ENCODE results near the gene SRR.
A peak's percentile ranks its signal among the peaks of the same experiment; 100 is the strongest.
"Not testable (repeated sequence)": the region's sequence is repeated elsewhere in the genome, so short reads cannot be mapped to it uniquely, and the experiment has no call there.

Gene SRR

GRCh38 chr17:2299756-2300155, 4.0 kb upstream of the SRR start:
- no peak overlapping the region for H3K9ac ChIP-seq (ENCODE audit: low read depth, low read length)
- H3K4me3 ChIP-seq (ENCODE audit: low read depth, low read length), result no peak overlapping the region
- H3K9me3 ChIP-seq (ENCODE audit: control insufficient read depth, insufficient read depth, low read length), result no peaks in the 10 kb centered on the region
- peaks cover 10% of the 10 kb centered on the region for H3K36me3 ChIP-seq (ENCODE audit: control insufficient read depth, insufficient read depth, low read length)
- no peaks in the 10 kb centered on the region for H3K27me3 ChIP-seq (ENCODE audit: control insufficient read depth, insufficient read depth, low read length)
- peaks cover 2% of the 10 kb centered on the region for H3K4me1 ChIP-seq (ENCODE audit: control insufficient read depth, insufficient read depth, low read length)

DNA sequence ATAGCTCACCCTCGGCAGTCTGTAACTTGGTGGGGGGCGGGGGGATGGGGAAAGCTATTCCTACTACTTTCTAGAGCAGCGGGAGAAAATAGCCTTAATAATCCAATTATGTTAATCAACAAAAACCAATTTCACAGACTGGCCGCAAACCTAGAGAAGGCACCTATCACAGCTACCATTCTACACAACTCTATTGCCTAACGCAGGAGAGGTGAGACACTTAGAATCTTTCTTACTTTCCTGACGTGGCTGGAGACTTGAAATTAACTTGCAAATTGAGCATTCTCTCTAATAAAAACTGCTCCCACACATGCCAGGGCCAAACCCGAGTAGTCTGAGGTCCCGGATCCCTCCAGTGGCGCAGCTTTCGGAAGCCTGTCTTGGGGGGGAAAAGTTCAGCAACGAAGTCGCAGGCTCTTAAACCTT, 959 bp upstream of the SRR start:
- H3K27me3 ChIP-seq (ENCODE audit: control insufficient read depth, insufficient read depth, low read length), result no peaks in the 10 kb centered on the region
- peaks cover 2% of the 10 kb centered on the region for H3K4me1 ChIP-seq (ENCODE audit: control insufficient read depth, insufficient read depth, low read length)
- peak overlapping the region; percentile 89 for H3K9ac ChIP-seq (ENCODE audit: low read depth, low read length)
- peak overlapping the region; percentile 90 for H3K4me3 ChIP-seq (ENCODE audit: low read depth, low read length)
- H3K9me3 ChIP-seq (ENCODE audit: control insufficient read depth, insufficient read depth, low read length), result no peaks in the 10 kb centered on the region
- H3K36me3 ChIP-seq (ENCODE audit: control insufficient read depth, insufficient read depth, low read length), result no peaks in the 10 kb centered on the region

GRCh38 chr17:2304931-2305330, 1.2 kb downstream of the SRR start:
- Histone ChIP-seq H3K4me1 (ENCODE audit: control insufficient read depth, insufficient read depth, low read length) (peaks cover 2% of the 10 kb centered on the region), H3K9ac (ENCODE audit: low read depth, low read length) (no peak overlapping the region), H3K36me3 (ENCODE audit: control insufficient read depth, insufficient read depth, low read length) (no peaks in the 10 kb centered on the region), H3K9me3 (ENCODE audit: control insufficient read depth, insufficient read depth, low read length) (no peaks in the 10 kb centered on the region), H3K4me3 (ENCODE audit: low read depth, low read length) (no peak overlapping the region), H3K27me3 (ENCODE audit: control insufficient read depth, insufficient read depth, low read length) (no peaks in the 10 kb centered on the region)

GRCh38 chr17:2309338-2310154, 5.8 kb downstream of the SRR start:
- Histone ChIP-seq H3K9me3 (ENCODE audit: control insufficient read depth, insufficient read depth, low read length) (no peaks in the 10 kb centered on the region), H3K4me3 (ENCODE audit: low read depth, low read length) (no peak overlapping the region), H3K4me1 (ENCODE audit: control insufficient read depth, insufficient read depth, low read length) (no peaks in the 10 kb centered on the region), H3K36me3 (ENCODE audit: control insufficient read depth, insufficient read depth, low read length) (no peaks in the 10 kb centered on the region), H3K27me3 (ENCODE audit: control insufficient read depth, insufficient read depth, low read length) (no peaks in the 10 kb centered on the region), H3K9ac (ENCODE audit: low read depth, low read length) (no peak overlapping the region)

- no peak overlapping the region for H3K9ac ChIP-seq (ENCODE audit: low read depth, low read length)
- H3K4me1 ChIP-seq (ENCODE audit: control insufficient read depth, insufficient read depth, low read length), result no peaks in the 10 kb centered on the region
- no peak overlapping the region for H3K4me3 ChIP-seq (ENCODE audit: low read depth, low read length)
- no peaks in the 10 kb centered on the region for H3K9me3 ChIP-seq (ENCODE audit: control insufficient read depth, insufficient read depth, low read length)
- no peaks in the 10 kb centered on the region for H3K36me3 ChIP-seq (ENCODE audit: control insufficient read depth, insufficient read depth, low read length)
- no peaks in the 10 kb centered on the region for H3K27me3 ChIP-seq (ENCODE audit: control insufficient read depth, insufficient read depth, low read length)
Measured at GRCh38 chr17:2312736-2313135, 9.0 kb downstream of the SRR start.

GRCh38 chr17:2316916-2317205, 13.1 kb downstream of the SRR start:
- H3K4me1 ChIP-seq (ENCODE audit: control insufficient read depth, insufficient read depth, low read length); H3K9me3 ChIP-seq (ENCODE audit: control insufficient read depth, insufficient read depth, low read length); H3K36me3 ChIP-seq (ENCODE audit: control insufficient read depth, insufficient read depth, low read length); H3K4me3 ChIP-seq (ENCODE audit: low read depth, low read length); H3K9ac ChIP-seq (ENCODE audit: low read depth, low read length); H3K27me3 ChIP-seq (ENCODE audit: control insufficient read depth, insufficient read depth, low read length): not testable (repeated sequence)

GRCh38 chr17:2317796-2318195, 14.0 kb downstream of the SRR start:
- H3K4me3 ChIP-seq (ENCODE audit: low read depth, low read length), result no peak overlapping the region
- H3K27me3 ChIP-seq (ENCODE audit: control insufficient read depth, insufficient read depth, low read length), result no peaks in the 10 kb centered on the region
- no peaks in the 10 kb centered on the region for H3K9me3 ChIP-seq (ENCODE audit: control insufficient read depth, insufficient read depth, low read length)
- peaks cover 5% of the 10 kb centered on the region for H3K36me3 ChIP-seq (ENCODE audit: control insufficient read depth, insufficient read depth, low read length)
- no peaks in the 10 kb centered on the region for H3K4me1 ChIP-seq (ENCODE audit: control insufficient read depth, insufficient read depth, low read length)
- H3K9ac ChIP-seq (ENCODE audit: low read depth, low read length), result no peak overlapping the region

DNA sequence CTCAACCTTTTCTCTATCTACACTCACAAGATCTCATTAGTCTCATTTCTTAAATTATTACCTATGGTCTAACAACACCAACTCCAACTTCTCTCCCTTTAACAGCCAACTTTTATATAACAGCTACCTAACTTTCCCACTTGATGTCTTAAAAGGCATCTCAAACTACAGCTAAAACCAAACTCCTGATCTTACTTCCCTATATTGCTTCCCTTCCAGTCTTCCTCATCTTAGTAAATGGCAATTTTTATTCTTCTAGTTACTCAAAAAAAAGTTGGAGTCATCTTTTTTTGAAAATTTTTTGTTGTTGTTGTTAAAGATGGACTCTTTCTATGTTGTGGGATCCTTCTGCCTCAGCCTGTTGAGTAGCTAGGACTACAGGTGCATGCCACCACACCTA, 15.3 kb downstream of the SRR start:
- no peak overlapping the region for H3K4me3 ChIP-seq (ENCODE audit: low read depth, low read length)
- peaks cover 11% of the 10 kb centered on the region for H3K36me3 ChIP-seq (ENCODE audit: control insufficient read depth, insufficient read depth, low read length)
- no peaks in the 10 kb centered on the region for H3K9me3 ChIP-seq (ENCODE audit: control insufficient read depth, insufficient read depth, low read length)
- H3K4me1 ChIP-seq (ENCODE audit: control insufficient read depth, insufficient read depth, low read length), result no peaks in the 10 kb centered on the region
- H3K27me3 ChIP-seq (ENCODE audit: control insufficient read depth, insufficient read depth, low read length), result no peaks in the 10 kb centered on the region
- no peak overlapping the region for H3K9ac ChIP-seq (ENCODE audit: low read depth, low read length)

GRCh38 chr17:2321399-2321798, 17.6 kb downstream of the SRR start:
- H3K27me3 ChIP-seq (ENCODE audit: control insufficient read depth, insufficient read depth, low read length), result no peaks in the 10 kb centered on the region
- no peaks in the 10 kb centered on the region for H3K4me1 ChIP-seq (ENCODE audit: control insufficient read depth, insufficient read depth, low read length)
- H3K36me3 ChIP-seq (ENCODE audit: control insufficient read depth, insufficient read depth, low read length), result peaks cover 32% of the 10 kb centered on the region
- no peak overlapping the region for H3K4me3 ChIP-seq (ENCODE audit: low read depth, low read length)
- H3K9me3 ChIP-seq (ENCODE audit: control insufficient read depth, insufficient read depth, low read length), result no peaks in the 10 kb centered on the region
- H3K9ac ChIP-seq (ENCODE audit: low read depth, low read length), result no peak overlapping the region

- Histone ChIP-seq H3K9me3 (ENCODE audit: control insufficient read depth, insufficient read depth, low read length) (no peaks in the 10 kb centered on the region), H3K36me3 (ENCODE audit: control insufficient read depth, insufficient read depth, low read length) (peaks cover 40% of the 10 kb centered on the region)
Measured at GRCh38 chr17:2323629-2324314, 20.0 kb downstream of the SRR start.

GRCh38 chr17:2331303-2331702, 27.6 kb downstream of the SRR start:
- Histone ChIP-seq H3K4me1 (ENCODE audit: control insufficient read depth, insufficient read depth, low read length) (peaks cover 5% of the 10 kb centered on the region), H3K36me3 (ENCODE audit: control insufficient read depth, insufficient read depth, low read length) (peaks cover 60% of the 10 kb centered on the region), H3K4me3 (ENCODE audit: low read depth, low read length) (no peak overlapping the region), H3K9me3 (ENCODE audit: control insufficient read depth, insufficient read depth, low read length) (no peaks in the 10 kb centered on the region), H3K9ac (ENCODE audit: low read depth, low read length) (no peak overlapping the region), H3K27me3 (ENCODE audit: control insufficient read depth, insufficient read depth, low read length) (no peaks in the 10 kb centered on the region)

More at GRCh38 chr17:2323629-2324314, 20.0 kb downstream of the SRR start:
- Histone ChIP-seq H3K4me3 (ENCODE audit: low read depth, low read length) (no peak overlapping the region), H3K27me3 (ENCODE audit: control insufficient read depth, insufficient read depth, low read length) (no peaks in the 10 kb centered on the region), H3K9ac (ENCODE audit: low read depth, low read length) (no peak overlapping the region), H3K4me1 (ENCODE audit: control insufficient read depth, insufficient read depth, low read length) (no peaks in the 10 kb centered on the region)

DNA sequence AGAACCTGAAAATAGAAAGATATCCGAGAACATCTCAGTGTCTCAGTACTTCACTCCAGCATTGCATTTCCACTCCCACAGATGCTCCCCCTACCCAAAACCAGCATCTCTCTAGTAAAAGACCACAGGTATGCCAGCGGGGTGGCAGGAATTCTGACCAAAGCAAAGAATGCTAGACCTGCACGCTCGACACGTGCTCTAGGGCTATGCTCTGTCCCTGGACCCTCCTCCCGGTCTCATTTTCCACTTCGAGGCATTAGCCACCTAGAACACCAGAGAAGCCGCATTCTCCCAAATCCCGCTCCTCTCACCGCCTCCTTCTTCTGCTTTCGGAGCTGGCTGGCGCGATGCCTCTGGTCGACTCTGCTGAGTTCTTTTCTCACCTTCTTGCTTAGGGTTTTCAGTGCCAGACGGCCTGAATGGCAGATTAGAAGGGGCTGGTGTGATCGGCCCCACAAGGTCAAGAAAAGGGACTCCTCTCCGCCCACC, 32.0 kb downstream of the SRR start:
- Histone ChIP-seq H3K36me3 (ENCODE audit: control insufficient read depth, insufficient read depth, low read length) (peaks cover 38% of the 10 kb centered on the region), H3K4me3 (ENCODE audit: low read depth, low read length) (peak overlapping the region; percentile 95), H3K9ac (ENCODE audit: low read depth, low read length) (peak overlapping the region; percentile 90)

More for the DNA sequence above, 32.0 kb downstream of the SRR start:
- Histone ChIP-seq H3K9me3 (ENCODE audit: control insufficient read depth, insufficient read depth, low read length) (no peaks in the 10 kb centered on the region), H3K4me1 (ENCODE audit: control insufficient read depth, insufficient read depth, low read length) (peaks cover 5% of the 10 kb centered on the region), H3K27me3 (ENCODE audit: control insufficient read depth, insufficient read depth, low read length) (no peaks in the 10 kb centered on the region)

Measured in iPS-15b (cell line).